Neuron (in vitro differentiated cells): ENCODE results near the gene ABHD14A.

Source experiments
- H2AFZ ChIP-seq: one replicate; pipeline ENCODE4 v1.6.1; 2013; ENCODE audit warnings: low read depth, mild to moderate bottlenecking, inconsistent platforms, low read length, moderate library complexity
- H3K27me3 ChIP-seq: one replicate; pipeline ENCODE4 v1.6.1; 2013; ENCODE audit warnings: low read length; ENCODE audit not compliant: insufficient read depth
- H3K36me3 ChIP-seq: one replicate; pipeline ENCODE4 v1.6.1; 2013; ENCODE audit warnings: low read length; ENCODE audit not compliant: insufficient read depth
- H3K4me1 ChIP-seq: one replicate; pipeline ENCODE4 v1.6.1; 2013; ENCODE audit warnings: low read length; ENCODE audit not compliant: insufficient read depth
- H3K4me3 ChIP-seq: 2 replicates; pipeline ENCODE4 v1.5.1; 2013; ENCODE audit warnings: mild to moderate bottlenecking, low read length, moderate library complexity
- H3K9me3 ChIP-seq: one replicate; pipeline ENCODE4 v1.6.1; 2013; ENCODE audit warnings: low read length

Gene ABHD14A

DNA sequence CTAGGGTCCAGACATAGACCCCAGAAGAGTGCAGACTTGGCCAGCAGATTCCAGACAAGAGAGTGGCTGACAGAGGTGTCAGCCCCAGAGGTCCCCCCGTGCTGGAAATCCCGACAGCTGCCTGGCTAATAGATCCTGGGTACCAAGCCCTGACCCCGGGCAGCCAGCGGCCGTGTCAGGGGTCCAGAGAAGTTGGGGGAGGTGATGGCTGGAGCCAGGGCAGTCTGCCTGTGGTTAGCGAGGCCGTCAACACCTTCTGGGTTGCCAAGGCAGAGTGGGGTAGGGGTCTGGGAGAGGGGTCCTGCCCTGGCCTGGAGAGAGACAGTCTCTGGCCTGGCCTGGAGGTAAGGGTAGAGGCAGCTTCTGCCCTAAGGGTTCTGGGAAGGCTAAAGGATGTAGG is 45.9 kb downstream of the ABHD14A start:
- Histone ChIP-seq H3K4me3 (no peak overlapping the region), H3K36me3 (no peaks in the 10 kb centered on the region), H3K27me3 (peaks cover 10% of the 10 kb centered on the region), H3K4me1 (no peaks in the 10 kb centered on the region), H2AFZ (no peak overlapping the region), H3K9me3 (no peaks in the 10 kb centered on the region)

DNA sequence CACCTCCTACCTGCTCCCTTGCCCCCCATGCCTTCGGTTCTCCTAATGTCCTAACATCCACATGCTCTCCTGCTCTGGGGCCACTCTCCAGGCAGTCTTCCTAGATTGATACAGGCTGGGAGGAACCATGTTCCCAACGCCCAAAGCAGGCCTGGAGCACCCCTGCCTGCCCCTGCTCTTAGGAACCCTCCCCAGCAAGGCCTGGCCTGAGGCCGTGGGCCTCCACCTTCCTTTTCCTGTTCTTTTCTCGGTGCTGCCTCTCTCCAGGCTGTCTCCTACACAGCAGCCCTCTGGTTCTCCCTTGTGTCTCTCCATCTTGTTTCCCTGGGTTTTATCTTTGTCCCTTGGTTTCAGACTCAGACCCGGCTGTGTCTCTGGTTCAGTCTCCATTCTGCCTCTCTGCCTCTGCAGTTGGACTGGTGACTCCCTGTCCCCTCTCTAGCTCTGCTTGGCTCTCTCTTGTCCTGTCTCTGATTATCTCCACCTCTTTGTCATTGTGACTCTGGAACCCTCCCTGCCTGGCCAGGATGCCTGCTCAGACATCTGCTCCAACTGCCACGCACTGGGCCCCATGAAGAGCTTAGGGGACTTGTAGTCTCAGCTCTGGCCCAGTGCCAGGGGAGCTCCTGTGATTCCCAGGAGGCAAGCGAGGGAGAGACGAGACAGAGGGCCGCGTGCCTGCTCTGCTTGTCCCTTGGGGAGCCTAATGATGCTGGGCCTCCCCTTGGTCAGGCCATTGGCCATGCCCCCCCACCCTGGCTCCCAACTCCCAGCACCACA is 46.8 kb downstream of the ABHD14A start:
- Histone ChIP-seq H3K27me3 (peaks cover 11% of the 10 kb centered on the region), H2AFZ (no peak overlapping the region), H3K4me1 (no peaks in the 10 kb centered on the region), H3K9me3 (no peaks in the 10 kb centered on the region), H3K4me3 (no peak overlapping the region), H3K36me3 (no peaks in the 10 kb centered on the region)

DNA sequence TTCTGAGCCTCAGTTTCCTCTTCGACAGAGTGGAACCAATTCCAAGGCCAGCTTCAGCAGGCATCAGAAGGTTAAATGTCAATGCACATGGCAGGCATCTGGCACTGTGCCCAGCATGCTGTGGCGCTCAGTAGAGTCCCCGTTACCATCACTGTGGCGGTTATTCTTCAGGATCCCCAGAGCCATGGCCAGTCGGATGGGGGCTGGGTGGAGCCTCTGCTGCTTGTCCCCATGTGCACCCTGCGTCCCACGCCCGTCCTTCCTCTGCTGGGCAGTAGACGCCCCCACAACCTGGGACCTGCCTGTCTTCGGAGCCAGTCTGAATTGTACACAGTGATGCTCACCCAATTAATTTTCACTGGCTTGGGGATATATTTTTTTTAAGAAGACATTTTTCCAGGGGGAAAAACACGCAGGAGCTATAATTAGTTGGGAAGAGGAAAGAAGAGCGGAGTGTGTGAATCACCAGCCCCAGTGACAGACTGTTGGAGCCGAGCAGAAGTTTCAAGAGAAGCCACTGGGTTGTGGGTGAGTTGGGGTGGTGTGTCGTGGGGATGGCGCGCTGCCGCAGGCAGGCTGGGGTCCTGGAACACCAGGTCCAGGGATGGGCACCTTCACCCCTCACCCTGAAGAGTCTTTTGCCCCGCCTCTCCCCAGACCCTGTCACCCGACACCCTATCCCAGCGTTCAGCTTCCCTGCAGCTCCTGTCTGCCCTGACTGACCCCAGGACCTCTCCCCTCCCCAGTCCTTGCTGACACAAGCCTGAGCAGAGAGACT is 47.6 kb downstream of the ABHD14A start:
- Histone ChIP-seq H3K36me3 (no peaks in the 10 kb centered on the region), H3K9me3 (no peaks in the 10 kb centered on the region), H3K27me3 (peaks cover 9% of the 10 kb centered on the region), H3K4me3 (no peak overlapping the region), H3K4me1 (no peaks in the 10 kb centered on the region), H2AFZ (no peak overlapping the region)

DNA sequence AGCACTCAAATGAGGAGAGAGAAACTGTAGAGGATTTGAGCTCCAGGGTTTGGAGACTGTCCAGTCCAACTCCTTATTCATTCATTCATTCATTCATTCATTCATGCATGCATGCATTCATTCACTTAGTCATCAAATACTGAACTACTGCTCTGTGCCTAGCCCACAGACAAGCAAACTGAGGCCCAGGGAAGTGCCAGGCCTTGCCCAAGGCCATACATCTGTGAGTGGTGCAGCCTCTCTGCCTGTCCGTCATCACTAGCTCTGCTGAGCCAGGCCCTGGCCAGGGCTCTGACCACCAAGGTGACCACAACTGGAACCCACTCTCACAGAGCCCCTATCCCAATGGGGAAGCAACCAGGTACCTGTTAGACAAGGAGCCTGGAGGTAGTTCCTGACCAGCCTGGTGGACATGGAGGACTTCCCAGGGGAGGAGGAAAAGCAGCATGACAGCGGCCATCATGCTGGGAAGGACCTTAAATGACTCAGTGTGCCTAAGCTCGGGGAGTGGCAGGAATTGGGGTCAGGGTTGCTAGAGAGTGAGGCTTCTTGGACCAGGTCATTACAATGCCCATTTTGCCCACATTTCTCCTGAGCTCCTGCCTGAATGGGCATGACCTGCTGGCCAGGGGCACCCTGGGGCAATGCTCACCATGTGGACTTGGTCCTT is 48.4 kb downstream of the ABHD14A start:
- H3K36me3 ChIP-seq = no peaks in the 10 kb centered on the region
- no peaks in the 10 kb centered on the region for H3K9me3 ChIP-seq
- H3K4me1 ChIP-seq = no peaks in the 10 kb centered on the region
- no peak overlapping the region for H2AFZ ChIP-seq
- H3K27me3 ChIP-seq = peaks cover 9% of the 10 kb centered on the region
- H3K4me3 ChIP-seq = no peak overlapping the region

DNA sequence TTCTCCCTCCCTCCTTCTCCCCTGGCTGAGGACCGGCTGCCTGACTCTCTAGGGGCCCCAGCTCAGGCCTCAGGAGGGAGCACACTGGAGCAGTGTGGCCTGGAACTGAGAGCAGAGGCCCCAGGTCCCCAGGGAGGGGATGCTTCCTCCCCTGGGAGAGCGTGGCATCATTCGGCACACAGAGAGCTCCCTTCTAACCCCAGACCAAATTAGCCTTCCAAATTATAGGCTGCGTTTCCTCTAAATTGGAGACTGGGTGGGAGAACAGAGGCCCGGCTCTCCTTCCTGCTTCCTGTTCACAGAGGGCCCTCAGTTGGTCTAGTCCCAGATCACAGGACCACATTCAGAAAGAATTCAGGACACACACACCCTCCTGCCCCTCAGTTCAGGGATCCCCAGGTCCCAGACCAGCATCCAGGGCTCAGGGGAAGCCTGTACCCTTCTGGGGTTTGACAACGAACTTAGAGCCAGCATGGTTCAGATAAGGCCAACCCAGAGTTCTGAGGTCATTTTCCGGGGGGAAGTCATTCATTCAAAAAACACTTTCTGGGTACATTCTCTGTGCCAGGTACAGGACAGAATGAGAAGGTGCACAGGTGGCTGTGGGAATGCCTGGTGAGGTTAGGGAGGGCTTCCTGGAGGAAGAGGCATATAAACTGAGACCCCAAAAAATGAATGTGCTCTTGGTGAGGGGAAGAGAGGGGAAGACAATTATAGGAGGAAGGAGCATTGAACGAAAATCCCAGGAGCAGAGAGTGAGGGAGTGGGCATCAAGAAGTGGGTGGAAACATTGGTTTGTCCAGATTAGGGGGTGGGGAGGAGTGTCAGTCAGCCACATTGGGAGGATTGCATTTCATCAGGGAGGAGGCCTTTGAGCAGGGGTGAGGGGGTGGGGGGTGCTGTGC is 49.2 kb downstream of the ABHD14A start:
- peaks cover 9% of the 10 kb centered on the region for H3K27me3 ChIP-seq
- H2AFZ ChIP-seq = no peak overlapping the region
- H3K36me3 ChIP-seq = no peaks in the 10 kb centered on the region
- no peaks in the 10 kb centered on the region for H3K4me1 ChIP-seq
- H3K4me3 ChIP-seq = no peak overlapping the region
- H3K9me3 ChIP-seq = no peaks in the 10 kb centered on the region

DNA sequence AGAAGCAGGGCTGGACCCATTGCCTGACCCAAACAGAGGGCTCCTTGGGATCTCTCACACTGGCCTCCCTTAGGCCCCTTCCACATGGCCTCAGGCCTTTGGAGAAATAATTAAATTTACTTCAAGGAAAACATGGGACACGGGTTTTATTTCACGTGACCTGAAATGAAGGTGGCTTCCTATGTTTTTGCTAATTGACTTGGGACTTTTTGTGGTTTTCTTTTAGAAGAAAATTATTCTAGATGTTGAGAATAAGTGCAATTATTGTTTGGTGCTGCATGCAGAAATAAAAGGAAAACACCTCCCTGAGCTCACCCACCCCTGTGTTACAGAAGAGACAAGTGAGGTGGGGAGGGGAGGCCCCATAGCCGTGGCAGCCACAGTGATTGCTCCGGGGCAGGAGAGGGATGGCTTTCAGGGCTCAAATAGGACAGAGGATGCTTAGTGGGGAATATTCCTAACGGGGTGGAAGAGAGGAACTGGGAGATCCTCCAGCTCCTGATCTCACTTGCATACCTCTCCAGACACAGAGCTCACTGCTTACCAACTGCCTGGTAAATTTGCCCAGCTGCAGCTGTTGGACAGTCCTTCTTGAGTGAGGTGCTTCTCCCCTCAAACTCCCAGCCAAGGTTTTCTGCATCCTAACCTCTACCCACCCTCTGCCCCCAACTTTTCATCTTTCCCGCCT is 50.0 kb downstream of the ABHD14A start:
- no peak overlapping the region for H2AFZ ChIP-seq
- H3K36me3 ChIP-seq = no peaks in the 10 kb centered on the region
- H3K9me3 ChIP-seq = no peaks in the 10 kb centered on the region
- H3K4me3 ChIP-seq = no peak overlapping the region
- H3K4me1 ChIP-seq = no peaks in the 10 kb centered on the region
- H3K27me3 ChIP-seq = peaks cover 9% of the 10 kb centered on the region

DNA sequence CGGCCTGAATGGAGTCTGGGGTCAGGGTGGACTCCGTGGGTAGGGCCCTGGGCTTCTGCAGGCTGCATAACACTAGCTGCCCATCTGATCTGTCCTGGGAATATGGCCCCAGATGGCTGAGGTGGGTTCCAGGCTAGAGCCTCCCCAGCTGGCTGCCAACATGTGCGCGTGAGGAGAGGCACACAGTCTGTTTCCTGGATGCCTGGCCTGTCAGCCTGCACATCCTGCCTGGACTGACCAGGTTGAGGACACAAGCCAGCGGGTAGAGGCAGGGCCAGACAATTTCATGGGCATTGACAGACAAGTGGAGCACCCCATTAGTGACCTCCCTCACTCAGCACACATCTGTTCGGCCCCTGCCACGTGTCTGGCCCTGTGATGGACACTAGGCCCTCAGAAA is 50.6 kb downstream of the ABHD14A start:
- no peaks in the 10 kb centered on the region for H3K36me3 ChIP-seq
- no peak overlapping the region for H2AFZ ChIP-seq
- H3K4me3 ChIP-seq = no peak overlapping the region
- H3K9me3 ChIP-seq = no peaks in the 10 kb centered on the region
- no peaks in the 10 kb centered on the region for H3K4me1 ChIP-seq
- peaks cover 9% of the 10 kb centered on the region for H3K27me3 ChIP-seq

DNA sequence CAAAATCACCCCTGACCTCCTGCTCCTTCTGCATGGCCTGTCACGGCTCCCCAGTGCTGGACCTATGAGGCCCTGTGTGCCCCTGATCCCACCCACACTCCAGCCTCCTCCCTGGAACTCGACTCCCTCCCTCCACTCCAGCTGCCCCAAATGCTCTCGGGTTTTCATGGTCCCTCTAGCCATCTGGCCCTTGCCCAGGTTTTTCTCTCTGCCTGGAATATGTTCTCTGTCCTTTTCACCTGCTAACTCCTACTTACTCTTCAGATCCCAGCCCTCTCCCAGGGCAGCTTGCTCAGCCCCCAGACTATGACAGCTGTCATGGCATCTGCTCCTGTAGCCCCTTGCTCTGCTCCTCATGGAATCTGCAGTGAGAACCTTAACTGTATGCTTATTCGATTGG is 51.2 kb downstream of the ABHD14A start:
- Histone ChIP-seq H3K9me3 (no peaks in the 10 kb centered on the region), H3K27me3 (peaks cover 9% of the 10 kb centered on the region), H2AFZ (no peak overlapping the region), H3K36me3 (no peaks in the 10 kb centered on the region), H3K4me3 (no peak overlapping the region), H3K4me1 (no peaks in the 10 kb centered on the region)

DNA sequence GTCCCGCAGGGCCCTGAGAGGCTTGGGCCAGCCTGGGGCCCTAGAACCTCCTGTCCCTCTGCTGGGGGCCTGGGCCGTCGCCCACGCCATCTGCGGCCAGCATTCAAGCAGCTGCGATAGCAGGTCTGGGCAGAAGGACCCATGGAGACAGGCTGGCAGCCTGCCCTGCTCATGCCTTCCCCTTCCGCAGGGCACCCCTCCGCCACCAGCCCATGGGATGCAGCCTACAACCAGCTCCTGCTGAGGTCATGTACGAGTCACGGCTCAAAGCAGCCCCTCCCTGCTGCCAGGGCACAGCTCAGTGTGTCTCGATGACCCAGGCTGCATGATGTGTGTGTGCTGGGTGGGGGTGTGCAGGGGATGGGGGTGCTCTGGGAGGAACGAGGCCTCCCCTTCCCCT is 53.7 kb downstream of the ABHD14A start:
- peaks cover 9% of the 10 kb centered on the region for H3K27me3 ChIP-seq
- H3K4me1 ChIP-seq = peaks cover 2% of the 10 kb centered on the region
- no peak overlapping the region for H2AFZ ChIP-seq
- H3K4me3 ChIP-seq = no peak overlapping the region
- H3K36me3 ChIP-seq = no peaks in the 10 kb centered on the region
- peaks cover 3% of the 10 kb centered on the region for H3K9me3 ChIP-seq

DNA sequence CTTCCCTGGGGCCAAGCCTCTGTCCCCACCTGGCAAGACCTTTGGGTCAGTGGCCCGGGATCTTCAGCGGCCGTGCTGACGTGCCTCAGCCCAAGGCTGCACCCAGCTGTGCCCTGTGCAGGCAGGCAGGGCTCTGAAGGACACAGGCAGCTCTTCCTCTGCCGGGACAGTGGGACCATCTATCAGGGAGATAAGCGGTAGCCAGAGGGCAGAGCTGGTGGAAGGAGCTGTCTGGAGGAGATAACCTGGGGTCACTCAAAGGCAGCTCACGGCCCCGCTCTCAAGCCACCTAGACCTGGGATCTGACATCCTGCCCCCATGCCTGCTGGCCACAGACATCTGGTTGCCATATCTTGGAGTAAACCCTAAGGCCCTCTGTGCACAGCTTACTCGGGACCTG is 54.2 kb downstream of the ABHD14A start:
- H3K9me3 ChIP-seq = peaks cover 3% of the 10 kb centered on the region
- H3K27me3 ChIP-seq = peaks cover 9% of the 10 kb centered on the region
- H3K4me3 ChIP-seq = no peak overlapping the region
- no peak overlapping the region for H2AFZ ChIP-seq
- H3K36me3 ChIP-seq = no peaks in the 10 kb centered on the region
- peaks cover 2% of the 10 kb centered on the region for H3K4me1 ChIP-seq

DNA sequence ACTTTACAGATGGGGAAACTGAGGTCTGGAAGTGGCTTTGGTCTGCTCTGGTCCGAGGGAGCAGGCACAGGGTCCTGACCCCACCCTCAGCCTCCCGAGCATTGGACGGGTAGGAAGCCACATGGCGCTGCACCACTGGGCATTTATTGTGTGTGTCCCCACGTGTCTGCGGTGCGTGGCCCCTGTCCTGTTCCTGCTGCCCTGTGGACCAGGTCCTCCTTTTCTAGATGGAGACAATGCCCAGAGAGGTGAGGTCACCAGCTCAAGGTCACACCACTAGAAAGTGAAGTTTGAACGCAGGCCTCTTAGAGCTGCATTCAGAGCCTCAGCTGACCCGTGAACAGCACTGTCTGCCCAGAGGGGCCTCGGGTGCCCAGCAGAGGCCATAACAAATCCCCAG is 54.7 kb downstream of the ABHD14A start:
- peaks cover 3% of the 10 kb centered on the region for H3K9me3 ChIP-seq
- no peak overlapping the region for H2AFZ ChIP-seq
- peaks cover 2% of the 10 kb centered on the region for H3K4me1 ChIP-seq
- H3K27me3 ChIP-seq = peaks cover 9% of the 10 kb centered on the region
- no peak overlapping the region for H3K4me3 ChIP-seq
- no peaks in the 10 kb centered on the region for H3K36me3 ChIP-seq
